GM12878 (cell line): ENCODE data around the gene CREG1. TPM values are rescaled to one million over a fixed set of nuclear protein-coding genes. Genes with fewer than 3 reads are reported as not detected.

Experiments used
- ATAC-seq: fragments of 200-7000 bp; cut with Tn5 transposase; 3 replicates; pipeline ENCODE4 v1.9.1; 2020; ENCODE audit warnings: mild to moderate bottlenecking, moderate library complexity
- BruUV-seq: library from RNA; stranded (reverse); fragments of 400-500 nt; replicated peaks from 2 replicates; lab custom pipeline; 2021; lab: Mats Ljungman, UMichigan
- CTCF ChIA-PET: fragments of 300-600 bp; sonication (Branson Sonifier 250); formaldehyde crosslinking; extraction: SDS; loops from one replicate; lab custom pipeline; 2021; ENCODE audit warnings: inconsistent platforms; lab: Yijun Ruan, JAX
- POLR2A ChIA-PET: fragments of 350-600 bp; formaldehyde crosslinking; extraction: SDS; loops from one replicate; lab custom pipeline; 2021; ENCODE audit warnings: inconsistent platforms; lab: Charles Lee
- RAD21 ChIA-PET: fragments of 300-600 bp; sonication (Branson Sonifier 250); formaldehyde crosslinking; loops from one replicate; lab custom pipeline; 2023; ENCODE audit warnings: antibody characterized with exemption; ENCODE audit not compliant: unreplicated experiment; lab: Charles Lee
- SMC1A ChIA-PET: fragments of 300-600 bp; sonication (Branson Sonifier 250); formaldehyde crosslinking; loops from one replicate; lab custom pipeline; 2023; ENCODE audit not compliant: unreplicated experiment, uncharacterized antibody; lab: Charles Lee
- DNase-seq: peaks from one replicate; pipeline ENCODE4 v3.0.0-alpha.2; 2011; ENCODE audit warnings: low read depth, low spot score
- FAIRE-seq: peaks from 3 replicates; lab custom pipeline; 2011; peaks lifted over from hg19 to GRCh38; lab: Jason Lieb, UNC
- H2AFZ ChIP-seq: 2 replicates; pipeline ENCODE4 v1.6.0; 2011; ENCODE audit warnings: low read depth, low read length, control low read depth; ENCODE audit not compliant: control insufficient read depth
- H3K27ac ChIP-seq: 2 replicates; pipeline ENCODE4 v1.5.1; 2011; ENCODE audit warnings: control low read depth; ENCODE audit not compliant: control insufficient read depth, insufficient read depth
- H3K27me3 ChIP-seq, 2 experiments: replicated peaks in 1 of 2; 2 replicates each; pipeline versions ENCODE4 v1.6.0 to v1.6.1; 2011; ENCODE audit warnings: low read length in 1 of 2; ENCODE audit not compliant: control insufficient read depth in 2 of 2, insufficient read depth in 2 of 2
- H3K36me3 ChIP-seq, 2 experiments: 2 replicates each; pipeline ENCODE4 v1.5.1; 2011; ENCODE audit warnings: low read length in 1 of 2; ENCODE audit not compliant: control insufficient read depth in 2 of 2, insufficient read depth in 2 of 2
- H3K4me1 ChIP-seq: 2 replicates; pipeline ENCODE4 v1.6.1; 2011; ENCODE audit warnings: mild to moderate bottlenecking, low read length, moderate library complexity, mixed read lengths; ENCODE audit not compliant: control insufficient read depth, insufficient read depth
- H3K4me2 ChIP-seq: 2 replicates; pipeline ENCODE4 v1.6.0; 2011; ENCODE audit warnings: control low read depth; ENCODE audit not compliant: control insufficient read depth, insufficient read depth
- H3K4me3 ChIP-seq: fragments of 200-600 bp; sonication (generic); 2 replicates; pipeline ENCODE4 v1.5.1; 2016
- H3K79me2 ChIP-seq: 2 replicates; pipeline ENCODE4 v1.6.0; 2011; ENCODE audit warnings: low read length; ENCODE audit not compliant: control insufficient read depth, insufficient read depth
- H3K9ac ChIP-seq: 2 replicates; pipeline ENCODE4 v1.8.0; 2011; ENCODE audit warnings: low read length, control low read depth, mixed read lengths; ENCODE audit not compliant: control insufficient read depth, insufficient read depth
- H3K9me3 ChIP-seq: replicated peaks from 3 replicates; pipeline ENCODE4 v1.5.1; 2011; ENCODE audit warnings: mild to moderate bottlenecking, low read length; ENCODE audit not compliant: control insufficient read depth, insufficient read depth
- H4K20me1 ChIP-seq: 2 replicates; pipeline ENCODE4 v1.6.0; 2011; ENCODE audit not compliant: control insufficient read depth, insufficient read depth
- CEBPB ChIP-seq, 2 experiments: fragments of 150-350 bp in 1 of 2; IDR thresholded peaks; 2 replicates each; pipeline ENCODE4 v1.6.1; 2012 to 2014; ENCODE audit warnings: low read depth in 2 of 2, low read length in 2 of 2, borderline replicate concordance in 1 of 2, inconsistent platforms in 1 of 2
- FOXM1 ChIP-seq: IDR thresholded peaks from 2 replicates; pipeline ENCODE4 v1.6.1; 2012; ENCODE audit warnings: low read depth, mild to moderate bottlenecking, inconsistent platforms, low read length, moderate library complexity
- KDM1A ChIP-seq: fragments of 200-600 bp; sonication (generic); IDR thresholded peaks from 2 replicates; pipeline ENCODE4 v1.6.1; 2016; ENCODE audit warnings: borderline replicate concordance
- RELA ChIP-seq: fragments of 450-650 bp; IDR thresholded peaks from 2 replicates; pipeline ENCODE4 v1.8.0; 2014; ENCODE audit warnings: borderline replicate concordance; ENCODE audit not compliant: partially characterized antibody
- TCF12 ChIP-seq: IDR thresholded peaks from 2 replicates; pipeline ENCODE4 v1.6.1; 2011; ENCODE audit warnings: low read depth, mild to moderate bottlenecking, low read length
- TCF3 ChIP-seq: IDR thresholded peaks from 2 replicates; pipeline ENCODE4 v1.6.1; 2012; ENCODE audit warnings: low read depth, mild to moderate bottlenecking, low read length, borderline replicate concordance; ENCODE audit not compliant: insufficient read depth
- whole genome bisulfite sequencing: methylation state at CpG from one replicate; pipeline ENCODE4 v1.1.6; 2016; ENCODE audit warnings: low lambda C conversion rate; ENCODE audit not compliant: insufficient replicate concordance, insufficient coverage; ENCODE audit errors: missing lambda C conversion rate; 5-methylcytosine and 5-hydroxymethylcytosine counted together
- in situ Hi-C: fragments of 300-500 bp; cut with MboI; formaldehyde crosslinking; loops from 9 replicates; pipeline ENCODE4 v1.14.3; 2018; ENCODE audit warnings: mixed read lengths
- intact Hi-C: fragments of 100-400 bp; cut with micrococcal nuclease; formaldehyde crosslinking; loops from one replicate; pipeline ENCODE4 v1.14.2; 2022; ENCODE audit not compliant: unreplicated experiment
- polyA plus RNA-seq, 11 experiments: library from polyadenylated mRNA; depleted of rRNA in 4 of 11; unstranded in 6 of 11; stranded (reverse) in 5 of 11; fragments of >200 nt; fragmentation: Nextera tagmentation in 4 of 11; fragmentation: Illumina TruSeq in 1 of 11; extraction: Ambion mirVana in 4 of 11; extraction: Trizol in 1 of 11; gene quantifications; 1 replicate in 1 of 11; 2 replicates in 10 of 11; pipeline versions ENCODE4 v1.2.1 to v1.2.3, GENCODE V29; 2011 to 2016; ENCODE audit warnings: inconsistent platforms in 2 of 11, missing spikeins in 2 of 11, low read depth in 1 of 11
- total RNA-seq, 4 experiments: library from RNA; depleted of rRNA in 3 of 4; stranded (reverse); fragments of >200 nt in 3 of 4; fragmentation: Illumina TruSeq in 1 of 4; extraction: Trizol in 1 of 4; gene quantifications; 2 replicates each; pipeline versions ENCODE4 v1.2.1 to v1.2.3, GENCODE V29; 2013 to 2021

Gene CREG1
- total and polyA plus RNA-seq, 10 of the 15 experiments (the other 5 are each of a cell fraction or from before 2014, with no cell fraction given), result 5.3 to 43.8 (median 22.1) TPM

DNA sequence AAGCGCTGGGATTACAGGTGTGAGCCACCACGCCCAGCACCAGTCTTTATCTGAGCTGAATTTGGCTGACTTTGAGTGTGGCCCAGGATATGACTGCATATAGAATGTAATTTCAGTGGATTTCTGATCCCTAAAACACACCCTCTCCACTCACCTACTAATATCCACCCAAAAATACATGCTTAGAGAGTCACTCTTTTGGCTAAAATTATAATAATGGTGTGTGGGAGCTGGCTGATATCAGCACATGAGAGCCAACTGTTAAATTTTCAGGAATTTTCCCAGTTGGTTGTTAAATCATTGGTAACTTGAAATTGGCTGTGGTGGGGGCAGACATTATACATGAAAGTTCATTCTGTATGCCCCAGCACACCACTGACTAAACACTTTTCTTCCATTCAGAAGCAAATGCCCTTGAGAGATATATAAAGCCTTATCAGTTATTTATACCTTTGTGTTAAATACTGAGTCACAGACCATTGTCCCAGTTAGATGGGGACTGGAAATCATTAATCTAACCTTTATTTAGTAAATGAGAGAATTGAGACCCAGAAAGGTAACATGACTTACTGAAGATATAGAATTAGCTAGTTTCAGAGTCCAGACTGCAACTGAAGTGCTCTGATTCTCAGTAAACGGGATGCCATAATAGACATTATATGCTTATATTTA, 25.4 kb downstream of the CREG1 start:
- Histone ChIP-seq H3K4me2 (no peak overlapping the region), H3K36me3 (no peaks in the 10 kb centered on the region), H2AFZ (no peak overlapping the region), H3K79me2 (no peaks in the 10 kb centered on the region), H3K4me1 (no peaks in the 10 kb centered on the region), H3K27me3 (no peaks in the 10 kb centered on the region), H3K27ac (no peak overlapping the region), H3K4me3 (no peak overlapping the region), H3K9me3 (no peaks in the 10 kb centered on the region), H3K9ac (no peak overlapping the region), H4K20me1 (no peaks in the 10 kb centered on the region)
- ChIA-PET RAD21 (interaction anchor here (0.7 to 1.5 kb wide), 3 partner anchors 25 to 125 kb away, joined by 3 to 4 read pairs (median 4); partner anchors contain the start of gene CREG1), CTCF (interaction anchor here (0.7 to 4.1 kb wide), 7 partner anchors 12 to 259 kb away, joined by 3 to 18 read pairs (median 6); no protein-coding TSS in a partner anchor), SMC1A (interaction anchor here (1.0 to 1.2 kb wide), 2 partner anchors 12 to 13 kb away, joined by 3 read pairs; no protein-coding TSS in a partner anchor), POLR2A (no interaction called here)
- WGBS, result 33% methylated on average over 3 of the region's 3 CpGs
- BruUV-seq, result no TSS peak
- intact Hi-C loops (no loop called here), in situ Hi-C loops (no loop called here)
- no peak for ATAC-seq
- FAIRE-seq, result no peak
- TF ChIP-seq FOXM1 (no peak), RELA (no peak), TCF3 (no peak), KDM1A (no peak)
- DNase-seq, result no peak

DNA sequence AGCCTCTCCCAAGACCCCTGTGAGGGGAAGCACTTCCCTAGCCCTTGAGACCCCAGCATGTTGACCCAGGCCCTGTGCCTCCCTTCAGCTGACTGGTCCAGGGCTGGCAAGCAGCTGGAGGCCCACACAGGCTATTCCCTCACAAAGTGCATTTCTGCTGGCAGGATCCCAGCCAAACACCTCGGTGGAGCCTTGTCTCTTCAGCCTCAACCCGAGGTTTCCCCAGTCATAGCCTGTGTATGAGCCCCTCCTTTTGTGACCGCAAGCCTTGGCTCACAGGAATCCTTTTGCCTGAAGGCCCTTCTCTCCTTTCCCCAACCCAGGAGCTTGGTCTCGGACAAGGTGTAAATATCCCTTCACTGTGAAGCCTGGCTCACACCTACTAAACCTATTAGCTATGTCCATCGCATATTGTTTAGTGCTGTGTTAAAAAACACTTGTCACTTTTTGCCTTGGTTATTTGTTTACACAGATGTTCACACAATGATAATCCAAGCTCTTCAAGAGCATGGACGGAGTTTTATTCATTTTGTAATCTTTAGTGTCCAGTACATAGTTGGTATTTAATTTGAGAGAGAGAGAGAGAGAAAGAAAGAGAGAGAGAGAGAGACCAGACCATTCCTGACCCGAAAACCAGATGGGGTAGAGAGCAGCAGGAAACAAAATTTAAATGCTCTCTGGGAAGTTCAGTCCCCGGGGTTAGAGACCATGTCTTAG, 26.7 kb downstream of the CREG1 start:
- POLR2A ChIA-PET, result interaction anchor here (0.7 kb wide), 1 partner anchor 192 kb away, joined by 5 read pairs; no protein-coding TSS in a partner anchor
- H3K27me3 ChIP-seq, result no peaks in the 10 kb centered on the region
- DNase-seq, result no peak
- WGBS, result 34% methylated on average over 8 of the region's 8 CpGs
- H3K36me3 ChIP-seq, result no peaks in the 10 kb centered on the region
- no peaks in the 10 kb centered on the region for H3K9me3 ChIP-seq
- no peak overlapping the region for H3K4me2 ChIP-seq
- no peaks in the 10 kb centered on the region for H3K4me1 ChIP-seq
- in situ Hi-C loops, result no loop called here
- TF ChIP-seq TCF12, result no peak
- no peak for TF ChIP-seq CEBPB (IDR thresholded peaks at IDR 0.05; ENCODE audit: borderline replicate concordance in 1 of 2, low read depth in 2 of 2, low read length in 2 of 2)
- TF ChIP-seq, all 136 proteins: peak for 0
- Histone ChIP-seq H4K20me1 (no peaks in the 10 kb centered on the region), H3K79me2 (no peaks in the 10 kb centered on the region), H3K4me3 (no peak overlapping the region), H3K9ac (no peak overlapping the region), H3K27ac (no peak overlapping the region), H2AFZ (no peak overlapping the region)
- no TSS peak for BruUV-seq
- ATAC-seq, result no peak
- ChIA-PET CTCF (interaction anchor here (1.0 to 3.7 kb wide), 5 partner anchors 8 to 616 kb away, joined by 3 to 12 read pairs (median 5); no protein-coding TSS in a partner anchor), RAD21 (interaction anchor here (0.7 kb wide), 1 partner anchor 88 kb away, joined by 4 read pairs; no protein-coding TSS in a partner anchor), SMC1A (no interaction called here)
- no peak for FAIRE-seq
- intact Hi-C loops, result no loop called here
